ENCODE data around the gene NXN.
"Not testable (repeated sequence)": the region's sequence is repeated elsewhere in the genome, so short reads cannot be mapped to it uniquely, and the experiment has no call there.

Gene NXN

DNA sequence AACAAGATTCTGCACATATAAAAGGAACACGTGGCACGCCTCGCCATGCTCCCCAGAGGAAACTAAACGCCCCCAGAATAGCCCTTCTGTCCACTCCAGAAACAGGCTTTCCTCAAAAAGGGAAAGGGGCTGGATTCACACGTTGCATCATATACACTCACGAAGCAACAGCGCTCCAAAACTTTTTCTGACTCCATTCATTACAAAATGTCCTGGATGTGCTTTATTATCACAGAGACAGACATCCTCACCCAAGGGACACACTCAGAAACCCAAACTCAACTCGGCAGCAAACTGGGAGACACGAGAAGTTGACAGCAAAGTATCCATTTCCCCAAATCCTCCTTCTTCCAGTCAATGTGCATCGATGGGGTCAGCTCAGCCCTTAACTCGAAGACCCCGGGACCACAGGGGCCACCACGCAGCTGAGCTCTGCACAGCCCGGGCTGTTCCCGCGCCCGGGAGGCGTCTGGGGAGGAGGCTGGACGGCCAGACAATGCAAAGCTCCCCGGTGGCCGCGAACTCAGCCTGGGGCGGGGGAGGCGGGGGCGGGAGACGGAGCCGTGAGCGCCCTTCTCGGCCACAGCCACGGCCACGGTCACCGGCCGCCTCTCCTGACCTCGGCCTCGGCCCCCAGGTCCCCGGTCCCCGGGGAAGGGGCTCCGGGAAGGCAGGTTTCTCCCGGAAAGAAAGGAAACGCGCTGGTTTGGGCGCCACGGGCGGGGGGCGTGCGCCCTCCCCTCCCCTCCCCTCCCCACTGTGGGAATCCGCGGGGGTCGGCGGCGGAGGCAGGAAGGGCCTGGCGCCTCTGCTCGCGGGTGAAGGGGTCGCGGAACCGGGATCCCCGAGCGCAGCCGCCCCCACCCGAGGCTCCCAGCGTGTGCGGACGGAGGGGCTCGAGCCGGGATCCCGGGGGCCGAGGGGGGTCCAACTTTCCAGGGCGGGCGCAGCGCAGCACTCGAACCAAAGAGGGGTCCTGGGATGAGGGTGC lies 1.2 kb downstream of the NXN start:
- DNase-seq, result peak; percentile 71

DNA sequence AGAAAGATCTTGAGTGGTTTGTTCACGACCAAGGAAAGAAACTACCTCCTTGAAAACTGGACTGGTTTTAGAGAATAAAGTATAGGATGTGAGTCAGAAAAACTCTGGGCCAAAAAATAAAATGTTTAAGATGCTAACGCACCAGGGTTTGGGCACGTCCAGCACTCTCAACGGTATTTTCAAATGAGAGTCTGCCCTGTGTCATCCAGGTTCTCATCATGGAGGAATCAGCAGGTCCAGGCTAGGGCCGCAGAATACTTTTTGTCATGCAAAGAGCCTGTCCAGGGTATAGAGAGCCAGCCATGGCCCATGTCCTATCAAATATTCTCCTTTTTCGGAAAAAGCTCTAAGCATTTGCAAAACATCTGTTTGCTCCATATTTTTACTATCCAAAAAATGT lies 2.4 kb downstream of the NXN start:
- peak; percentile 70 for DNase-seq

DNA sequence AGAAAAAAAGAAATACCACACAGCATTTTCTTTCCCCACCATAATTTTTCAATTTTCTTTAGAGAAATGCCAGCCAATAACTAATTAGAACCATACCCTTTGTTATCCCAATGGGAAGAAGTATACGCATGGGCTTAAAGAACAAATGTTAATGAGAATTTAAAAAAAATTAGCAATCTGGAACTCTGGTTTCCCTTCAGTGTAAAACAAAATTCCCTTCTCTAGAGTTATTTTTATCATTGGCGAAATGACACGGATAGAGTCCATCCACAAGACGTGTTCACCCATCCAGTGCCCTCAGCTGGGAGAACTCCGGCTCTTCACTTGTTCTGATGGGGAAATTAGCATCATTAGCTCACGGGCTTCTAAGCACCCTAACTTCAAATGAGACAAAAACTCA lies 3.3 kb downstream of the NXN start:
- DNase-seq, result peak; percentile 36

DNA sequence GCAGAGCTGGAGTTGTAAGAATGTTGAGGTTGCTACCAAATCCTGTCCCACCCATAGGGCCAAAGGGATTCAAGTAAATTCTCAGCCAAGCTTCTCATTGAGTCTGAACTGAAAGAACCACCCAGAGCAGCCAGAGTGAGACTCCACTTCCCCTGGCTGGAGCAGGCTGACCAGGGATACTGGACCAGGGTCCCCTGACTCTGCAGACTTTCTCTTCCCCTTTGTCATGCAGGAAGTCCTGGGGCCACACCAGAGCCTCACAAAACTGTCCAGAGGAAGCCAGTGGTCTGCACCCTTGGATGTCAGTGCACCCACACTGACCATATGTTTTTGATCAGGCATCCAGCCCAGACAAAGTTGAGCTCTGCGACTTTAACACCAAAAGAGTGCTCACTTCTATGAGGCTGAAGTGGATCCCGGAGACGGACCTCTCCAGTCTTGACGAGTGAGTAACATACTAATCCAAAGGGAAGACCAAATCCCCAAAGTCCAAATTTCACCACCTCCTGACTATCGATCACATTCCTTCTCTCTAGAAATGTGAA lies 4.1 kb downstream of the NXN start:
- peak; percentile 56 for DNase-seq

DNA sequence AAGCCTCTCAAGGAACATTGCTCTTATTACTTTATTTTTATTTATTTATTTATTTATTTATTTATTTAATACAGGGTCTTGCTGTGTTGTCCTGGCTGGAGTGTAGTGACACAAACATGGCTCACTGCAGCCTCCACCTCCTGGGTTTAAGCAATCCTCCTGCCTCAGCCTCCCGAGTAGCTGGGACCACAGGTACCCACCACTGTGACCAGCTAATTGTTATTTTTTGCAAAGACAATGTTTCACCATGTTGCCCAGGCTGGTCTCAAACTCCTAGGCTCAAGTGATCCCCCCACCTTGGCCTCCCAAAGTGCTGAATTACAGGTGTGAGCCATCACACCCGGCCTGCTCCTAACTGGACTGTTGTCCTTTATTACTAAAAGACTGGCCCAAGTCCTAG lies 4.8 kb downstream of the NXN start:
- not testable (repeated sequence) for DNase-seq

DNA sequence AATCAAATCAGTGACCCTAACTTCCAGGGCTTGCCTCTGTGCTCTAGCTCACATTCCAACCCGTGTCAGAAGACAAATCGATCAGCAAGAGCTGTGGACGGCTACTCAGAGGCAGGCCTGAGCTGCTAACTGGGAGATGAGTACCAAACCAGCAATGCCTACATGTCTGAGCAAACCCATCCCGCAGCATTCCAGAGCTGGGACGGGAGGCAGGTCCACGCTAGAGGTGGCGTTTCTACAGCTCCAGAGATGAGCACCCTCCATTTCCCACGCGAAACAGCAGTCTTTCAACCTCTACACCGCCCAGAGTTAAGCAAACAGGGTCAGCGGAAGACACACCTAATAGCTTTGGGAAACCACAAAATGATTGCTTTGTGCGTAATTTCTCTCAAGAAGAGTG lies 6.5 kb downstream of the NXN start:
- no peak for DNase-seq

DNA sequence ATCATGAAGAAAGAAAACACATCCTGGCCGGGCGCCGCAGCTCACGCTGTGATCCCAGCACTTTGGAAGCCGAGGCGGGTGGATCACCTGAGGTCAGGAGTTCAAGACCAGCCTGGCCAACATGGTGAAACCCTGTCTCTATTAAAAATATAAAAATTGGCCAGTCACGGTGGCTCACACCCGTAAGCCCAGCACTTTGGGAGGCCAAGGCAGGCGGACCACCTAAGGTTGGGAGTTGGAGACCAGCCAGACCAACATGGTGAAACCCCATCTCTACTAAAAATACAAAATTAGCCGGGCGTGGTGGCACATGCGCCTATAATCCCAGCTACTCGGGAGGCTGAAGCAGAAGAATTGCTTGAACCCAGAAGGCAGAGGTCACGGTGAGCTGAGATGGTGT lies 7.7 kb downstream of the NXN start:
- DNase-seq, result not testable (repeated sequence)

DNA sequence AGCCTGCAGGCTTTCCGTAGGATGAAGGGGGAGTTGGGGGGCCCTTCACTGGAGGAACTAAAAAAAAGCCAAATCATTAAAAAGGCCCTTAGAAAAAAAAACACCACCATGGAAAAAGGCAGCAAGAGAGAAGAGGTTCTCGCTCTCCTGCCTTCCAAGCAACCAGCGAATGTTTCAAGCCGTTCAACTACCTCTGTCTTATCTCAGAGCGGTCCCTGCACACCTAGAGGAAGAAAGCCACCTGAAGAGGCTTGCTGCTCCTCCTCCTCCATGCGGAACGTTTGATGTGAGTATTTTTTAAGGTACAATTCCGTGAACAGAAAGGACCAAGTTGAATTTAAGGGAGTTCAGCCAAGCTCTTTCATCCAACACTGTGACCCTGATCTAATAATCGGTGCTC lies 9.2 kb downstream of the NXN start:
- no peak for DNase-seq

DNA sequence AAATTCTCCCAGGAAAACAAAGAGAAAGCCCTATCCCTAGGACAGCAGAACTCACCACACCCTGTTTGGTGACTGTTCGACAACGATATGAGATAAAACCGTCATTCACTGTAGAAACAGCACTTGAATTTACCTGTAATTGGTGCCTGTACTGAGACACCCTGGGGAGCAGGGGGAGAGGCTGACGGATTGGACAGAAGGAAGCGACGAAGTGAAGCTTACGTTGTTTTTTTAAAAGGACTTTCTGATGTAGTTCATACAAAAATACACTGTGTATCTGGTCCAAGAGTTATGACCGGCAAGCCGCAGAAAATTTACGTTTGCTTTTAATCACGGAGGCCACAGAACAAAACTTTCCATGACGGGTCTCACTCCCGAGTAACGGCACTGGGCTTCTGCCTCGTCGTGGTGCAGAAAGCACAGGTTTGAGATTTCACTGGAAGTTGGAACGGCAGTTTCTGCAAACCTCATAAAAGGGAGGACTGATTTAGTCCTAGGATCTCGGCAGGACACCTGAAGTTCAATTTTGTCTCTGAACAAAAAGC lies 9.7 kb downstream of the NXN start:
- peak; percentile 42 for DNase-seq

DNA sequence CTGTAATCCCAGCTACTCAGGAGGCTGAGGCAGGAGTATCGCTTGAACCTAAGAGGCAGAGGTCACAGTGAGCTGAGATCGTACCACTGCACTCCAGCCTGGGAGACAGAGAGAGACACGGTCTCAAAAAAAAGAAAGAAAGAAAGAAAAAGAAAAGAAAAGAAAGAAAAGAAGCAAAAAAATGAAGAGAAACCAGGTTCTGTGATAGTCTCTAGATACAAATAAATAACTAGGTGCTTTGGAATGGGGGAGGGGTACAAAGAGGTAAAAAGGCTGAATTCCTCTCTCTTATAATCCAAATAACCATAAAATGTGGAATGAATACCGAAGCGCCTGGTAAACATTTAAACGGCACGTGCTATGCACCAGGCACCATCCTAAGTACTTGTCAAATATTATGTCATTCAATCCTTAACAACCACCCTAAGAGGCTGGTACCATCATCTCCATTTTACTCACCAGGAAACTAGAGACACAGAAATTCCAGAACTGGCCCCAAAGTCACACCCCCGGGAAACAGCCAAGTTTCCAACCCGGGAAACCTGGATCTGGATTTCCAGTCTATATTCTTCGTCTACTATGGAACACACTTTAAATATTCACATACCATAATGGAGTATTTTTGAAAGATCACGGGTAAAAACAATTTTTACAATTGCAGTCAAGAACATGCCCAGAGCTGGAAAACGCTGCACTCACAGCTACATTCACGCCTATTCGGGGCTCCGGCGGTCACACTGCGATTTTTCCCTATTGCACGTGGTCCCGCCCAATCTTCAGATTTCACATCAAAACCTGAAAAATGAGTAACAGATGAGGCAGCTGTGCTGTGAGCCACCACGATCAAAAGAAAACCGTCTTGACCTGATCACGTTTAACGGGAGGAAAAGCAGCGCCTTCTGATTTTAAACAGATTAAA lies 10.5 kb downstream of the NXN start:
- peak; percentile 62 for DNase-seq

DNA sequence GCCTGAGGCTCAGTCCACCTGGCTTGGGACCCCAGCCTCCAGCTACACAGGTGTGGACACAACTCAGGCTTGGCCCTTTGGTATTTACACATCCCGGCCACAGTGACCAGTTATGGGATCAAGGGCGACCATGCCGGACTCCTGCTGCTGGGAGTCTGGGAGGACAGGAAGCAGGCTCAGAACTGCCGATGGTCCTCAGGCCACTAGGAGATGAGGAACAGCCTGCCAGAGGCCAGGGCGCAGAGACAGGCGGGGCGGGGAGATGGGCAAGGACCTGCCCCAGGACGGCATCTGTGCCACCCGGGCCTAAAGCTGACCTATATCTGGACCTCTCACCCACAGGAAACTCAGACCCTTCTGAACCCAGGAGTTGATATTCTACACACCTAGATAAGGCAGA lies 12.5 kb downstream of the NXN start:
- no peak for DNase-seq

DNA sequence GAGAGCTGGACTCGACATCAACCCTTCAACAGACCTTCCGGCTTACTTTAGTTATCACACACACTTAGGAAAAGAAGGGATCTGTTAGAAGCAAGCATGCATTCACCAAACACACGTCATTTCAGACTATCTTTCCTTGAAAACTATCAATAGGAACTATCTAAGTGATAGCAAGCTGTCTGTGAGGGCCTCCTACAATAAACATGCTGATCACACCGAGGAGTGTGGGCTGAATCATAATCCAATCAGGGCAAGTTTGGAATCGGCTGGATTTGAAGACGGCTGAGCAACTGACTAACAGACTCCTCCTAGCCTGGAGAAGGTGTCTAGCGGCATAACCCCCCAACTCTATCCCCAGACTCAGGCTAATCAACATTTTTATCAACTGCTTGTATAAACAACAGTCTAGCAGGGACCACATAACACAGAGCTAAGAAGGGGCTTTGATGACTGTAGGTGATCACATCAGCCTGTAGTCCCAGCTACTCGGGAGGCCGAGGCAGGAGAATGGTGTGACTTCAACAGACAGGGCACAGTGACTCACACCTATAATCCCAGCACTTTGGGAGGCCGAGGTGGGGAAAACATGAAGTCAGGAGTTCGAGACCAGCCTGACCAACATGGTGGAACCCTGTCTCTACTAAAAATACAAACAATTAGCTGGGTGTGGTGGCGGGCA lies 14.1 kb downstream of the NXN start:
- peak; percentile 43 for DNase-seq

DNA sequence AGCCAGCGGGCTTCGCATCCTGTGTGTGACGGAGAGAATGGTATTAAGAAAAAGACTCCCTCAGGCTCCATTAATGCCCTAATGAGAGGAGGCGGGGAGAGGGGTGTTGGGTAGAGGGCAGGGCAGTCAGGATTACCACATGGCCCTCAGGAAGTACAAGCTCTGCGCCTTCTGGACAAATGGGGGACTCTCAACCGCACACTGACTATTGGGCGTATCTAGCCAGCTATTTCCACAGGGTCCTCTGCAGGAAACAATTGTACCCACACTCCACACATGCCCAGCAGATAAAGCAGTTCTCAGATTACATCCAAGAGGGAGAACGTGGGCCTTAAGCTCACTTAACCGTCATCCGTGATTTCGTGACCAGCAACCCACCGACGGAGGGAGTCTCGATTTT lies 14.7 kb downstream of the NXN start:
- no peak for DNase-seq

DNA sequence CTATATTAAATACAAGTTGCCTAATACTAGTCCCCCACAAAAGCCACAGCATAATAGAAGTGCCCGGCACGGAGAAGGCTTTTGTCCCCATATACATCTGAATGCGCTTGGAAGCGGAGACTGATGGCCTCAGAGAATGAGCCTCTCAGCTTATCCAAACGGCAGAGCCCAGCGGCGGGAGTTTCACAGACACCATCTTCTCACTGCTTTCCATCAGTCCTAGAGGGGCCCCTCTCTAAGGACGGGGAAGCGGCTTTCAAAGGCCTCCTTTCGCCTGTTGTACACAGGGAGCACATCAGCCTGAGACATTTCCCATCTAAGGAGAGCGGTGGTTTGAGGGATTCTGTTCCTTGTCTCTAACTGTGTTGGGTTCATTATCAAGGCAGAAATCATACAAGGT lies 16.9 kb downstream of the NXN start:
- DNase-seq, result no peak

DNA sequence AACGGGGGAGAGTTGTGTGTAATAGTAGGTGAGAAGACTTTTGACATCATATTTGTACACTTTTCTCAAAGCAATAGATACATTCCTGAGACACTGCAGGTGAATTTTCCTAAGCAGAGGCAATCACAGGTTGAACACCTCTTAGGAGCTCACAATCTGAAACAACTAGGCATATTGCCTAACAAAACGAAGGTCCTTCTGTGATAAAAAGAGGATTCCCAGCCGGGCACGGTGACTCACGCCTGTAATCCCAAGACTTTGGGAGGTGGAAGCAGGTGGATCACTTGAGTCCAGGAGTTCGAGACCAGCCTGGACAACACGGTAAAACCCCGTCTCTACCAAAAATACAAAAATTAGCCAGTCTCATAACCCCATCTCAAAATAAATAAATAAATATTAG lies 17.4 kb downstream of the NXN start:
- no peak for DNase-seq

DNA sequence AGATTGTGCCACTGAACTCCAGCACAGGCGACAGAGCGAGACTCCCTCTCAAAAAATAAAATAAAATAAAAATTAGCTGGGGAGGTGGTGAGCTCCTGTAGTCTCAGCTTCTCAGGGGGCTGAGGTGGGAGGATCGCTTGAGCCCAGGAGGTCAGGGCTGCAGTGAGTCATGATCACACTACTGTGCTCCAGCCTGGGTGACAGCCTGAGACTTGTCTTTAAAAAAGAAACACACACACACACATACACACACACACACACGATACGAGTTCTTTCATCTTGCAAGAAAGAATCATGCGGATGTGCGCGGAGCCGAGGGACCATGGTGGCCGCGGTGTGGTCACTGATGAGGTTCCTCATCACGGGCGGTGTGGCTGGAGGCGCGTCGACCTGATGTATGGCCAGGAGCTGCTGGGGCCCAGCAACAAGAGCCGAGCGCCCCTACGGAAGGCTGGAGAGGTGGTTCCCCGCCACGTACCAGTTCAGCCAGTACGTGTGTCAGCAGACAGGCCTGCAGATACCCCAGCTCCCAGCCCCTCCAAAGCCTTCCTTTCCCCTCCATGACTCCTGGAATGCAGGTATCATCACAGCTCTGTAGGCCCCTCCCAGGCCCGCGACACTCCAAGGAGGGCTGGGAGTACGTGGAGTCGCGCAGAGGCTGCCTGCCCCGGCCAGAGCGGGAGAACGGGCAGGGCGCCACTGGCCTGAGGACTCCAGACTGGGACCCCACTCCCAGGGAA lies 20.7 kb downstream of the NXN start:
- no peak for DNase-seq

DNA sequence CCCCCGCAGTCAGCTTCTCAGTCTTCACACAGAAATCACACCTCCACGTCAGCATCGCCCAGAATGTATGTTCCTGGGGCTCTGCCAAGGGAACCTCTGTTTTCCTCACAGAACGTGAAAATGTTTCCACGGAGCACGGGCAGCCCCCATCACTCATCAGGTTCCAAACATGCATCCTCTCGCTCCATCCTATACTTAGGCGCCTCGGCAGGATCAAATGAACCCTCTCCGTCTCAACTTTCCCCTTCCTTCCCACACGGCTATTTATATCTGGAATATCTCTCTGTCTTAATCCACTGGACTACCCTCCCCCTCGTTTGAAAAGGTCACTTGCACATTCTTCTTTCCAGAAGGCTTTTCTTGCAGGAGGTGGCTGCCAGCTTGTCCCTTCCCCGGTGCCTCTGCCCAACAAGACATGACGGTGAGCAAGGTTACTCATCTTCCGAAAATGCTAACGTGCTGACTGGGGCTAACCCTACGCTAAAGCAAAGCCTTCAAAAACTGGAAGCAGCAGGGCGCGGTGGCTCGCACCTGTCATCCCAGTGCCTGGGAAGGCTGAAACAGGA lies 21.6 kb downstream of the NXN start:
- no peak for DNase-seq

DNA sequence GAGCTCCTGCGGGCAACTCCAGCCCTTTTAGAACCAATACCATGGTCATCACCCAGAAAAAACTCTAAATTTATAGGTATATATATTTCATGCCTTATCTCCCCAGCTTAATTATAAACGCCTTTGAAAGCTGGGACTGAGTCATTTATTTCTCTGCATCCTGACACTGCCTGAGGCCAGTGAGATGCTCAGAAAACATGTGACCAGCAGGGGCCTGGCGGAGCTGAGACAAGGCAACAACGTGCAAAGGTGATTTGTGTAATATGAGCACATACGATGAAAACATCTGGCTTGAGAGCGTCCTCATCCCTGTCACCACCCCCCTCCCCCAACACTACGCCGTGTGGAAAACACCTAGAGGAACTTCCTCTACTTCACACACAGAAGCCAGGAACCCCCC lies 22.7 kb downstream of the NXN start:
- DNase-seq, result no peak

DNA sequence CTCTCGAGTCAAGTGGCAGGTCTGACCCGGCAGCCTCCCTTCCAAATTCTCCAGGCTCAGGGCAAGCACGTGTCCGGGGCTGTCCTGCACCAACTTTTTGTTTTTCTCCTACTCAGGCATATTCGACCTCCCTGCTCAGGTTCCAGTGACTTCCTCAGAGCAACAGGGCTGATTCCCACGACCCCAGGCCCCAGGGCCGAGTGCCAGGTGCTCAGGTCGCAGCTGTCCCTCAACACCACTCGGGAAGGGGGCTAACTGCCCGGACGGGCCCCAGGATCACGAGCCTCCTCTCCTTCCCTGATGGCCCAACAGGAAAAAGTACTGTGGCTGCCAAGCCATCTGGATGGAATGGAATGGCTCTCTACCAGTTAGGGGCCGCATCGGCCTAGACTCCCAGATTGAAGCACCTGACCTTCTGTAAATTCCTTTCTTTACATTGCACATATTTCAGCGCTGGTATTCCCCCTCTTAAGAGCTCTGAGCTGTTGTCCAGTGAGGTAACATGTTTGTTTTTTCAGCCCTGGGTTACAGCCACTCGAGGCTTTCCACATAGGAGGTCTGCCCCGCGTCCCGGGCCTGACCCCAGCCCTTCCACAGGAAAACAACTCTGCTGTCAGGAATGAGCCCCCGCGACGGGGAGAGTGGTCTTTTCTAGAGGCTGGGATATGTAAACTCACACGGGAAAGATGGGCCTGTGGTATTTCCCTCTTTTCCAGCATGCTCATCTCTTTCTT lies 25.0 kb downstream of the NXN start:
- peak; percentile 80 for DNase-seq

DNA sequence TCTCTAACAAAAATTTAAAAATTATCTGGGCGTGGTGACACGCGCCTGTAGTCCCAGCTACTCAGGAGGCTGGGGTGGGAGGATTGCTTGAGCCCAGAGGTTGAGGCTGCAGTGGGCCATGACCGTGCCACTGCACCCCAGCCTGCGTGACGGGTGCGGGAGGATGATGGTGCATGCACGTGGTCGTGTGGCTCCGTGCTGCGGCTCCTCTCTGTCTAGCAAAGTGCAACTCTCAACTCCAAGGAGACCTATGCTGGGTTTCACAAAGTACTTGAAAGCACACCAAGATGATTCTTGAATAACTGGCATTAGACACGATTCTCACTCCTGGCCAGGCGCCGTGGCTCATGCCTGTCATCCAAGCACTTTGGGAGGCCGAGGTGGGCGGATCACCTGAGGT lies 25.8 kb downstream of the NXN start:
- no peak for DNase-seq

Data from fibroblast of skin of back (primary cell).